GM18867 (cell line): ENCODE measurements around the gene CNN3.

Source experiments
- ATAC-seq: cut with Tn5 transposase; IDR thresholded peaks from one replicate; pipeline ENCODE4 v1.9.1; 2021; ENCODE audit warnings: mild to moderate bottlenecking, moderate library complexity; ENCODE audit not compliant: unreplicated experiment

Gene CNN3

GRCh38 chr1:94925561-94926125, 1.3 kb downstream of the CNN3 start:
- no peak for ATAC-seq

GRCh38 chr1:94925004-94925403, 1.9 kb downstream of the CNN3 start:
- no peak for ATAC-seq

DNA sequence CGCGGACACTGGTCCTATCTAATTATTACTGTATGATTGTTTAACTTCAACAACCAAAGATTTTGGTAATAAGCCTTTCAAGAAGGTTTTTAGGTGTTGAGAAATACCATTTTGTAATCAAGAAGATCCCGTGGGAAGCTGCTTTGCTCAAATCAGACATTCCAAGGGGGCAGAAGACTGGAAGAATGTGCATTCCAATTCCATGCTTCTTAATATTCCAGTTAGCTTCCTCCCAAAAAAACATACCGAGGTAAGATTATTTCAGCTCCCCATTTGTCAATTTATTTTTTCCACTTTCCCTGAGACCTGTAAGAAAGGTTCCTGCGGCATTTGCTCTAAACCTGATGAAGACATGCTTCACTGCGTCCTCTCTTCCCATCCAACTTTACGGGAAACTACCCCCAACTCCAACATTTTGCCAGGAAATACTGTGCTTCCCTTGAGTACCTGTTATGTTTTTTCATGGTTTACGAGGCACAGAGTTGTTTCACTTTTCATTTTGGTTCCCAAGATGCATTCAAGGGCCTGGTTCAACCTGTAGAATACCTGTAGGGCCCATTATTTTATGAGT, 4.1 kb downstream of the CNN3 start:
- ATAC-seq: no peak

GRCh38 chr1:94921977-94922376, 4.9 kb downstream of the CNN3 start:
- no peak for ATAC-seq

- no peak for ATAC-seq
Measured at GRCh38 chr1:94920061-94920460, 6.8 kb downstream of the CNN3 start.

GRCh38 chr1:94919241-94920030, 7.5 kb downstream of the CNN3 start:
- ATAC-seq: no peak

- ATAC-seq: no peak
Measured at GRCh38 chr1:94917251-94917650, 9.7 kb downstream of the CNN3 start.

- no peak for ATAC-seq
Measured at GRCh38 chr1:94912263-94913184, 14.4 kb downstream of the CNN3 start.

DNA sequence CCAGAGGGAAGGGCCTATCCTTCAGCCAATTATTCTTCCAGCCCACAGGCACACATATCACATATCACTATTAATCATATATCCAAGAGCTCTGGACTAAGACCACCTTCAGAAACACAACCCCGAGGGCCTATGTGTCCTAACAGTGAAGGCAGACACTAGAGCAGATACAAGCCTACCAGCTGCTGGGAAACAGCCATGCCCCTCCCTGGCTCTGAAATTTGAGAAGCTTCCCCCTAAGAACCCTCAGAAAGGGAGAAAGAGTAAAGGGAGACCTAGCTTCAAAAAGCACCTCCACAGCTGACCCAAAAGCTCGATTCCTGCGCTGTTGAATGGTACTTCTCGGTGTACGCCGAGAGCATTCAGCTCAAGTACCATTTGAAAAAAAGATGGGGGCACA, 17.4 kb downstream of the CNN3 start:
- no peak for ATAC-seq

GRCh38 chr1:94908965-94909364, 17.9 kb downstream of the CNN3 start:
- no peak for ATAC-seq

GRCh38 chr1:94908190-94908589, 18.7 kb downstream of the CNN3 start:
- no peak for ATAC-seq

DNA sequence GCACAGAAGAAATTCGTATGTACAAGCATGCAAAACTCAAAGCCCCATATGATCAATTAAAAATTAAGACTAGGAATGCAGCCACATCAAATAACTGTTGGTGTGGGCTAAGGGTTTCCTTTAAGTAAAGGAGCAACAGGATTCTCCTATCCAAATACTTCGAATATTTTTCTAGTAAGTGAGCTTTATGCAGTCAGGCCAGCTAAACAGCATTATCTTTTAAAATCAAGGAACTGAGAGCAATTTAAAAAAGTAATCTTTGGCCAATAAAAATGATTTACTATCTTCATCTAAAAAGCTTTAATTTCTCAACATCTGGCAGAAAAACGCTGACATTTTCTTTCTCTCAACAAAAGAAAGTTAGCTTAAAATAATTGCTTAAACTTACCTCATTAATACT, 19.8 kb downstream of the CNN3 start:
- ATAC-seq: no peak

DNA sequence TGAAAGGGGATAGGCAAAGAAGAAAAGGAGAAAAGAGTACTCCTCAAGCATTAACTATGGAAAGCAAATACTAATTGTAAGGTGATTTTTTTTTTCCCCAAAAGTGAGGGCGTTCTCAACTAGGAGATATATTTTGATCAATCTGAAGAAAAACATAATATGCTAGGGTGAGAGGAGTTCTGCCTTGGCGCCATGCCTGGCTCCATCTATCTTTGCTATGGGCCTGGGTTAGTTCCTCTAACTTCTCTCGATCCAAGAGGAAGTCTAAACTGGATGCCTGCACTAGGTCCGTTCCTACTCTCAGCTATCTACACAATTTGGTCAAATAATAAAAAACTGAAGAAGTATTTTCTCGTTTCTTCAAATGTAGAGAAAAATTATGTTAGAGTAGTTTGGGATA, 20.5 kb downstream of the CNN3 start:
- no peak for ATAC-seq

DNA sequence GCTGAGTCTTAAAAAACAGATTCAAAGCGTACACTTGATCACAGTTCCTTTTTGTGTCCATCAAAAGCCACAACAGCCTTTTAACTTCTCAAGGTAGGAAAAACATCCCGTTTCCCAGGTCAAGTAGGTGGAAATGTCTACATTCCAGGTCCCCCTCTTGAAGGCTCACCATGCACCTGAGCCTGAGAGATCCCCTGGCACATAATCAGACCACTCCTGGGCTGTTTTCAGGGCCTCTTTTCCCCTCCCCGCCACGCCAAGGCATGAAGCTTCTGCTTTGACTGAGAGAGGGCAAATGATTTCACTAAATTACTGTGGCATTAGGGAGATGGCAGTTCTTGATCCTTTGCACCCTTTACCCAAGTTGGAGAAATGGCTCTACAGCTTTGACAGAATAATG, 21.7 kb downstream of the CNN3 start:
- ATAC-seq: no peak

- ATAC-seq: no peak
Measured at GRCh38 chr1:94903280-94904009, 23.5 kb downstream of the CNN3 start.

- no peak for ATAC-seq
Measured at GRCh38 chr1:94901841-94902240, 25.1 kb downstream of the CNN3 start.

DNA sequence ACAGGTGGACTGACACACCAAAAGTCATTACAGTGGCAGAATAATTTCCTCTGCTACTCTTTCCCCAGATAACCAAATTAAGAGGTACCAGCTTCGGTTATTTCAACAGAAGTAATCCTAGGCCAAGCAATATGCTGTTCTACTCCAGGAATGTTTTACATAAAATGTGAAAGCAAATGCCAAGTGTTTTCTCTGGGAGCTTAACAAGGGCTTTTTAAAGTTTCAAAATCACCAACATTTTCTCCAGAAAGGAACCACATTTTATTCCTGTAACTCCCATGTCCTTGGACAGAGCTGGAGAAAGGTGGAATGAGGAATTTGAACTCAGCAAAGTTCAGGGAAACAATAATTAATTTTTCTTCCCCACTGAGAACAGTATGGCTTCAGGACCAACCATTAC, 27.2 kb downstream of the CNN3 start:
- no peak for ATAC-seq

GRCh38 chr1:94898491-94899385, 28.2 kb downstream of the CNN3 start:
- ATAC-seq: no peak

- ATAC-seq: no peak
Measured at GRCh38 chr1:94895518-94895917, 31.4 kb downstream of the CNN3 start.

DNA sequence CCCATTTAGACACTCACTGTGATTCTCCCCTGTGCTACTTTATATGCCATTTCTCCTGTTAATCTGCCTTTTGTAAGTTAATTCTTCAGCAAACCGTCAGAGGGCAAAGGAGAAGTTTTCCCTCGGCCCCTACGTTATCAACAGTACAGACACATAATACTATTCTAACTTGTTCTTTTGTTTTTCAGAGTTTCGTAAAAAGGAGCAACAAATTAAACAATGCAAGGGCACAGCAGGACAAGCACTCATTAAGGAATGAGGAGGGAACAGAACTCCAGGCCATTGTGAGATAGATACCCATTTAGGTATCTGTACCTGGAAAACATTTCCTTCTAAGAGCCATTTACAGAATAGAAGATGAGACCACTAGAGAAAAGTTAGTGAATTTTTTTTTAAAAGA, 32.3 kb downstream of the CNN3 start:
- ATAC-seq: no peak
